Stimulated activated CD8-positive, alpha-beta memory T cell treated with anti-CD3 and anti-CD28 coated beads, Interleukin-12 subunit alpha, Interleukin-12 subunit beta, amount 100 ng/mL, for 24 hours (primary cell): ENCODE measurements around the gene CD151.

ENCODE experiments used
- DNase-seq: peaks from one replicate; pipeline ENCODE4 v3.0.0-alpha.2; 2020; ENCODE audit errors: extremely low read depth

CD151 gene

GRCh38 chr11:832529-833113, at the start of gene CD151:
TSS of gene CD151 (plus strand) at chr11:832952. CDS start at chr11:836070, 3,118 bp downstream.
- no peak for DNase-seq

- no peak for DNase-seq
These were observed 49.2 kb upstream of the CD151 start for GRCh38 chr11:783581-784015.

GRCh38 chr11:786235-787083, 46.3 kb upstream of the CD151 start:
- DNase-seq: no peak

- no peak for DNase-seq
These were observed 45.6 kb upstream of the CD151 start for GRCh38 chr11:787084-787675.

- no peak for DNase-seq
These were observed 44.6 kb upstream of the CD151 start for GRCh38 chr11:788009-788640.

GRCh38 chr11:788953-789940, 43.5 kb upstream of the CD151 start:
- DNase-seq: no peak

GRCh38 chr11:789943-790342, 42.8 kb upstream of the CD151 start, which contains the start of gene CEND1:
TSS of gene CEND1 (minus strand) at chr11:790090. CDS start at chr11:788576, 1,514 bp downstream.
- no peak for DNase-seq

GRCh38 chr11:790721-791564, 41.8 kb upstream of the CD151 start:
- no peak for DNase-seq

GRCh38 chr11:791658-792534, 40.9 kb upstream of the CD151 start:
- no peak for DNase-seq

GRCh38 chr11:792535-792821, 40.3 kb upstream of the CD151 start:
- no peak for DNase-seq

GRCh38 chr11:792873-793272, 39.9 kb upstream of the CD151 start:
- no peak for DNase-seq

GRCh38 chr11:793556-793955, 39.2 kb upstream of the CD151 start:
- DNase-seq: no peak

- no peak for DNase-seq
These were observed 38.6 kb upstream of the CD151 start for GRCh38 chr11:794013-794765.

- DNase-seq: no peak
These were observed 37.8 kb upstream of the CD151 start for GRCh38 chr11:794766-795633.

- DNase-seq: peak; percentile 68
These were observed 36.9 kb upstream of the CD151 start for GRCh38 chr11:795634-796564.

- DNase-seq: no peak
These were observed 36.0 kb upstream of the CD151 start for GRCh38 chr11:796565-797295.
